GM19023 (cell line): ENCODE measurements around the gene NF2.

Experiments
- ATAC-seq: cut with Tn5 transposase; IDR thresholded peaks from one replicate; pipeline ENCODE4 v1.9.1; 2021; ENCODE audit warnings: mild to moderate bottlenecking, moderate library complexity; ENCODE audit not compliant: unreplicated experiment

Gene NF2

DNA sequence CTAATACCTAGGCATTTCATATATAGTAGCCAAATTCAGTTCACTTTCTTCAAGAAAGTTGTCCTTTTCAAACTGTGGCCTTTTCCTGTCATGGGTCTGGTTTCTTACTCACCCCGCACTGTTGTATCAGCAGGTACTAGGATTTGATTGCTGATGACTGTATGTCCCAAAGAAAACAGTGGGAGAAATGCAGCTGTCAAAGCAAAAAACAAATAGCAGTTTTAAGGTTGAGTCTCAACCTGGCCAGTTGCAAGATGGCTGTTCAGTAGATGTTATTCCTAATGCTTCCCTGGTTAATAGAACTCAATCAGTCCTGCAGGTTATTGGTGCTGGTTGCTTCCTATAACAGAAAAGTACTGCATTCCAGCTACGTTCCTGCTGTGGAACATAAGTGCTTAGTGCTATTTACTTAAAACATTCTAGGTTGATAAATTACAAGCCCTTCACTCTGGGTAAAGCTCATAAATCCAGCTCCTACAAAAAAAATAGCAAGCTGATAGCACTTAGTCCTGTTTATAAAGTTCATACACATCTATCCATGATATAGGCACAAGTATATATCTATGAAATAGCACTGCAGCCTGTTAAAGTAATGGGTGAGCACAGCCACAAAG is 26.6 kb downstream of the NF2 start:
- ATAC-seq, result no peak

DNA sequence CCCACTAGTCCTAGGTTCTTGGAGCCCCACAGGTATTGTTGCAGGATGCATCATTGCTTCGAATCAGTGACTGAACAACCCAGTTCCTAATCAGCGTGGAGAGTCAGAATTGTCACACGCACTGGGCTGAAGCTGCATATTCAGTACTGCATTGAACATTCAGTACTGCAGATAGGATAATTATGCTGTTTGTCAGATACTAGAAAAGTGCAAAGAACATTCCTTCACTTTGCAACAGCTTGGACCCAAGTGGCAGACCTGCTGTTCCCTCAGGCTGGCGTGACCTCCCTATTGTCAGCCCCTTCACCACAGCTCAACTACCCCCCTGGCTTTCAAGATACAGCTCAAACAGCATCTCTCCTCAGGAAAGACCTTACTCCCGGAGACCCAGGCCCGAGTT is 27.6 kb downstream of the NF2 start:
- no peak for ATAC-seq

DNA sequence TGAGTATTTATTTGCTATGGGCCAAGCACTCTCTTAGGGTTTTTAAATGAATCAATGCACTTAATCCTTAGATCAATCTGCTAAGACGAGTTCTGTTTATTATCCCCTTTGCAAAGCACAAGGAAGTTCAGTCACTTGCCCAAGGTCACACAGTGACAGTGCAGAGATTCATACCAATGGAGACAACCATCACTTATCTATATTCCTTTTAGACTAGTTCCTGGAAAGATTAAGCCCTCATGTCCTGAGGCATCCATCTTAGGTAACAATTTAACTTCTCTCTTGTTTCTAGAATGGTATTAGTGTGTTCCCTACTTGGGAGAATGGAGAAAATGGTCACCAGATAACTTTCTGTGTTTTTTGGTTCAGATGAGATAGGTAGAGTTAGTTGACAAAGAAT is 28.3 kb downstream of the NF2 start:
- ATAC-seq, result no peak

DNA sequence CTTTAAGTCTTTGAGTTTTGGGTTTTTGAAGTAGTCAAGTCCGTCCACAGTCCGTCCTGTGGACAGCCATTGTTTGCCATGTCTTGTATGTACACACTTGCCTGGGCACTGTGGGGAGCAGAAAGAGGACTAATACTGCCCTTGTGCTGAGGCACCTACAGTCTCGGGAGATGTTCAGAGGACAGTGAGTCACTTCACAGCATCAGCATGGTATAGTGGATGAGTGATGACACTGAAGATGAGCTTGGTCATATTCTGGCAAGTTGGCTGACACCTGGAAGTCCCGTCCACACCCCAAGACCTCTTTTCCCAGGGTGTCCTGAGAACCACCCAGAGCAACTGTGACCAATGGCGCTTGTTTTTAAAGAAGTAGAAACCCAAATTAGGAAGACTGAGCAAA is 29.2 kb downstream of the NF2 start:
- ATAC-seq, result no peak

DNA sequence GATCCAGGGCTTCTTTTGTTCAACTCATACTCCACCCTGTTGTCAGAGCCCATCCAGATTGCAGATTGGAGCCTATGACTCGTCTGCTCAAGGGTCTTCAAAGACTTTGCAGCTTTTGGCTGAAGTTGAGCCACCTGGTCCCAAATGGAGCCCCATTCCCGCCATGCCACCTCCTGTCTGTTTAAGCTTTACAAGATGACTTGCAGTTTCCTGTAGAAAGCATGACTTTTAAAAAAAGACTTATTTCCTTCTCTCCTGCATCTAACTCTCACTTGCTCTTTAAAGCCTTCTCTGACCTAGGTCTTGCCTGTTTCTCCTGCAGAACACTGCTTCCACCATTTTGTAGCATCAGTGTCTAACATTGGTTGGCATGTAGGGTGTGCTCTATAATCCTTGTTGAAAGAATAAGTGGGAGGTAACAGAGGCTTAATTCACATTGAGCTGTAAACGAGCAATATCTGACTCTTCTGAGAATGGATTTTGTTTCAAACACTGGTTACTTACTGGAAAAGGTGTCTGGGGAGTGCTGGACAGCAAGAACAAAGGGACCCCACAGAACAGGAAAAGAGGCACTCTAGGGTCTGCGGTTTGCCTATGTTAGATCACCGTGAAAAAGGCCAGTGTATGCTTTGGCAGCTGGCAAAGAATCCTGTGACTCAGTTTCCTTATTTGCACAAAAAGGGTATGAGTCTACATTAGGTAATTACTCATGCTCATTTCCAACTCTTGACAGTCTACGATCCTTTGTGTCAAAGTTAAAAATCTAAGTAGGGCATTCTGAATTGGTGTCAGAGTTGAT is 30.3 kb downstream of the NF2 start:
- no peak for ATAC-seq

DNA sequence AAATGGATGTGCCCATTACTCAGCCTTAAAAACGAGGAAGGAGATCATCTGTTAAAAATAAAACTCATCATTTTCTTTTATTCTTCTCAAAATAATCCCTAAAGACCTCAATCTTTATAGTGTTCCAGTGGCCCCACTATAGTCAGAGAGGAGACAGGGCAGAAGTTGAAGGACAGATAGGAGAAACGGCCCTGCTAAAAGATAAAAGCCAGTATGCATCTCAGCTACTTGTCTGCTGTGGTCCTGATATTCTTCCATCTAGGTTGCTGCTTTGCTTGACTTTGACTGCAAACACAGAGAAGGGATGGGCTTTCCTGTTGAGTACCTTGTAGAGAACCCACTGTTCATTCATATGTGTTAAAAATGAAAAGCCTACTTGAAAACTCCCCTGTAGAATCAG is 31.4 kb downstream of the NF2 start:
- no peak for ATAC-seq

DNA sequence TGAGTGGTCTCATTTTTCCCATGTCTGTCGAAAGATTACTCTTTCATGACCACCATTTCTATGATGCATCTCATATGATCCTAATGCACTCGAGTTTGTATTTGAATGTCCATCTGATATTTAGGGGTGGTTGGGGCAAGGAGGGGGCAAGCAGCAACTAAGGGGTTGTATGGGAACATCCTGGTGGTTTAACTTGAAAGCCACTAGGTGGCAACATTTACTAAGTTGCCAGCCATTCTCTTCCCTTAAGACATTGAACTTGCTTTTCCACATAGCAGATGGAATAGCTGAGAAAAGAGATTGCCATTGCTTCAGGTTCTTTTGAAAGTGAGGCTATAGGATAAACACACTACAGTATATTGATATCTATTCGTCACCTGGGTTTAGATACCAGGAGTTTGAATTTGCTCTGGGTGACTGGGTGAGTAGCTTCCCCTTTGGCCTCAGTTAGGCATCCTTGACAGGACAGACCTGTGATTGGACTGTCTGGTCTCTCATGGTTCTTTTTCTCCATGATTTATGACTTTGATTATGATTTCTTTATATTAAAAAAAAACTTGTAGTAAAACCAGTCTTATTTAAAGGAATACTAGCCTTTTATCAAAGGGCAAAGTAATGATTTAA is 32.4 kb downstream of the NF2 start:
- no peak for ATAC-seq

DNA sequence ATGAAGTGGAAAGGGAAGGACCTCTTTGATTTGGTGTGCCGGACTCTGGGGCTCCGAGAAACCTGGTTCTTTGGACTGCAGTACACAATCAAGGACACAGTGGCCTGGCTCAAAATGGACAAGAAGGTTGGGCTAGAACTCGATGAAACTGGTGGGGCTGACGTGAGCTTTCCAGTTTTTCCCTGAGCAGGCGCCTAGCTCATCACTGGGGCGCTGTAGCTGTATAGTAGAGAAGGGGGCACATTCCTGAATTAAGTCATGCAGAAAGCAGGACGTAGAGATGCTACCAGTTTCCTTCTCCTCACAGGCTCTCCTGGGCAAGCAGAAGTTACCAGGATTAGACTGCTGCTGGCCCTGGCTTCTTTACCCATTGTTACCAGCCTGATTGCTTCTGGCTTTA is 33.3 kb downstream of the NF2 start:
- ATAC-seq, result no peak

DNA sequence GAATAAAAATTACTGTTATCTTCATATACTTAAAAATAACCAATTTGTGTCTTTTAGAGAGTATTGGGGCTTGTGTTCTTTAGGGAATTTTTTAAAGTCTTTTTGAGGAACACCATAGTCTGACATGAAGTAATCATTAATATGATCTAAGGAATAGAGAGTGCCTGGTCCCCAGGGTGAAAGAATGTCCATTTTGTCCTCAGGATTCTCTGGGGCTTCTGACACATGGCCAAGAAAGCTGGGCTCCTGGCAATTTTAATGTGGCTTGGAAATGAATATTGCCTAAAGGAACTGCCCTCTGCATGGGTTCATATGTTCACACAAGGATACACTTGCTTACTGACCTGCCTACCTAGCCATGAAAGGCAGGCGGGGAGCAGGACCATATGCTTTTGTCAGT is 33.7 kb downstream of the NF2 start:
- ATAC-seq, result no peak

DNA sequence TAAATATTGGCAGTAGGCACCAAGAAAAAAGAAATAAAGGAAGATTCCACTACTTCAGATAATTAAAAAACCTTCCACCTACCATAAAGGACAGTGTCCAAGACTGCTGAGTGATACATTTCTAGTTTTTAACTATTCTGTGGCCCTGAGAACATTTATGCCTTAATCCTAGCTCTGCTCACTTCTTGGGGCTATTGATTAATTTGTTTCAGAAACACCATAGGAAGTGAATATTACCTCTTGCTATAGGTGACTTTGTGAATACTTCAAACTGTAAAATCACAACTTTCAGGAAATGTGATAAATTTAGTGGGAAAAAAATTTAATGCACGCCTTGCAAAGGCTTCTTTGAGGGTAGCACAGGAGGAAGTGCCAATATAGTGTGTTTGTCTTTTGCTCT is 35.2 kb downstream of the NF2 start:
- ATAC-seq, result no peak

DNA sequence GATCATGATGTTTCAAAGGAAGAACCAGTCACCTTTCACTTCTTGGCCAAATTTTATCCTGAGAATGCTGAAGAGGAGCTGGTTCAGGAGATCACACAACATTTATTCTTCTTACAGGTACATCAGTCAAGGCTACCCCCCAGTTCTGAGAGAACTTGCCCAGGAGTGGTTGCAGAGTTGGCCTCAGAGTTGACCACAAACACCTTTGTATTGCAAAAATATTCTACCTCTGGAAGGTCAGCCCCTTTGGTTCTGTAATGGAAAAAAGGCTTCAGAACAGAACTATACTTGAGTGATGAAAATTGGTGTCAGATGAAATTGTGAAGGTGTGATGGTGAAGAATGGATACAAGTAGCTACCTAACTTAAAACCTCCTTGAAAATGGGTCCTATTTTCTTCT is 35.7 kb downstream of the NF2 start:
- ATAC-seq, result no peak

DNA sequence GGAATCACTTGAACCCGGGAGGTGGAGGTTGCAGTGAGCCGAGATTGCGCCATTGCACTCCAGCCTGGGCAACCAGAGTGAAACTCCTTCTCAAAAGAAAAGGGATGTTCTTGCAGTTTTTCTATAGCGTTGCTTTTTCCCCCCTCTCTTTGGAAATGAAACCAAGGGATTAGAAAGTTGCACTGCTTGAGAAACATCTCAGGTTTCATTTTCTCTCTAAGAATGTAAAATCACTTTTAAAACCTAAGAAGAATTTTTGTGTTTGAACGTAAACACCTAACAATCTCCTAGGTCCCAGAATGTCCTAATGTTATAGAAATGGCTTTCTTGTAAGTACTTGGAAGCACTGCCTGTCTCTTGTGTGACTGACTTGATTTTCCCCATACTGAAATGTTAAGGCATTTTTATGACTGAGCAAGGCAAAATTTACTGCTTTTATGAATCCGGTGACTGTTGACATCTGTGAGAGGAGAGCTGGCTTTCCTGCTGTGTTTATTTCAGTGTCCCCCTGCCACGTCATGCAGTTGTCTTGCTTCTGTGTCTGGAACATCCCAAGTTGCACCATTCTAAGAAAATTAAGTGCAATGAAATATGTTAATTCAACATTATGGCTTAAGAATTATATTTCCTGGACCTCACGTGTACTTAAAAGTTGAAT is 37.7 kb downstream of the NF2 start:
- ATAC-seq, result no peak

DNA sequence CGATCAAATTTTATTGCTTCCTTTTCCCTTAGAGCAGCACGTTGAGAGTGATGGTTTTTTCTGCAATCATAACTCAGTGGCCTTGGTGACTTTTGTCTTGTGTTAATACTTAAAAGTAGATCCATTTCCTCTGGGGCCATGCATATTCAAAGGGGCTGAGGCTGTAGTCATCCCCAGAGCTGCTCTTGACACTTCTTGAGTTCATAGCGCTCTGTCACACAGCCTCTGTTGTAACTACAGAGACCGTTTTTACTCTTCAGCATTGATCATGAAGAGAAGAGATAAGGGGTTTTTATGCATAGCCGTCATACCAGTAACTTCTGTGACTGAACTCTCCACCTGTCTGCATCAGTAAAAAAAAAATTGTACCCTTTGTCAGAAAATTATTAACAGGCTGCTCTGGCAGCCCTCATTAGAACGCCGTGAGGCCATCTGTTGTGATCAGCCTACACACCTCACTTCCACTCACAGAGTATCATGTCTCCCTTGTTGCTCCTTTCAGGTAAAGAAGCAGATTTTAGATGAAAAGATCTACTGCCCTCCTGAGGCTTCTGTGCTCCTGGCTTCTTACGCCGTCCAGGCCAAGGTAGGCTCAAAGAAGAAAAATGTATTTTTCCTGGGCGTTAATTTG is 38.4 kb downstream of the NF2 start:
- ATAC-seq, result no peak

DNA sequence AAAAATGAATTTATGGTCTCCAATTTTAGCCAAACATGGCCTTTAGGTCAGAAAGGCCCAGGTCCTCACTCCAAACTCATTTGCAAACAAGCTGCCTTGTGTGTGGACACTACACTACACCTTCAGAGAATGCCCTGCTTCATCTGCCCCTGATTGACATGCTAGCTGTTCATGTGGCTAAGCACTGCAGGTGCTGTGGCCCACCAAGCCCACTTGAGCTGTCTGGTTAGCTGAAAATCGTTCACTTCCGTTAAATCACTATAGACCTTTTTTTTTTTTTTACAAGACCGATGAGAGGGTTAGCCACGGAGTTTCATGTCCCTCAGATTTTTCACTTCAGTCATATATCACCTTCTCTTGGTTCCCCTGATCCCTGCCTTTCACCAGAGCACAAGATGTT is 39.3 kb downstream of the NF2 start:
- no peak for ATAC-seq

DNA sequence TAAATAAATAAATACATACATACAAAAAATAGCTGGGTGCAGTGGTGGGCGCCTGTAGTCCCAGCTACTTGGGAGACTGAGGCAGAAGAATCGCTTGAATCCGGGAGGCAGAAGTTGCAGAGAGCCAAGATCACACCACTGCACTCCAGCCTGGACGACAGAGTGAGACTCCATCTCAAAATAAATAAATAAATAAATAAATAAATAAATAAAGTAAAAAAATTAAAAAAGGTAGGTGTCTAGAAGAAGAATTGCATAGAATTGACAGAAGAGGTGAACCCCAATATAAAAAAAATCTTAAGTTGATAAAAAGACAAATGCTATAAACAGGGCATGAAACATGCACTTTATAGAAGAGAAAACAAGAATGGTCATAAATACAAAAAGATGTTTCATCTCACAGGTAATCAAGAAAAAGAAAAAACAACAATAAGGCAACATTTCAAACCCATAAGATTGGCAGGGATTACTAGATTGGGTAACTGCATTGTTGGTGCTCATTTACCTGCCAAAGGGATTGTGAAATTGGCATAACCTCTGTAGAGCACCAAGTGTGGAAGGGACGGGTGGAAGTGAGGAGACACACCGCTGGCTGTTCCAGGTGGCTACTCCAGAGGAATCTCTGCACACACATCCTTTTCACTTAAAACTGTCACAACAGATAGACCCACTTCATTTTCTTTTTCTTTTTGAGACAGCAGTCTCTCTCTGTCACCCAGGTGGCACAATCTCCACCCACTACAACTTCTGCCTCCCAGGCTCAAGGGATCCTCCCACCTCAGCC is 44.7 kb downstream of the NF2 start:
- no peak for ATAC-seq

DNA sequence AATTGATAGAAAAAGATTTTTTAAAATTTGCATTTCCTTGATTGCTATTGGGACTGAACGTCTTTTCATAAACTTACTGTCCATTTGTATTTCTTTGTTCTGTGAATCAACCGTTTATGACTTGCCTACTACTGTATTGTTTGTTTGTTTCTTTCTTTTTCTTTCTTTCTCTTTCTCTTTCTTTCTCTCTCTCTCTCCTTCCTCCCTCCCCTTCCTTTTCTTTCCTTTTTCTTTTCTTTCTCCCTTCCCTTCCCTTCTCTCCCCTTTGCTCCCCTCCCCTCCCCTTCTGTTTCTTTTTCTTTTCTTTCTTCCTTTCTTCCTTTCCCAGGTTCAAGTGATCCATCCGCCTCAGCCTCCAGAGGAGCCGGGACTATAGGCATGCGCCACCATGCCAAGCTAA is 46.9 kb downstream of the NF2 start:
- no peak for ATAC-seq

DNA sequence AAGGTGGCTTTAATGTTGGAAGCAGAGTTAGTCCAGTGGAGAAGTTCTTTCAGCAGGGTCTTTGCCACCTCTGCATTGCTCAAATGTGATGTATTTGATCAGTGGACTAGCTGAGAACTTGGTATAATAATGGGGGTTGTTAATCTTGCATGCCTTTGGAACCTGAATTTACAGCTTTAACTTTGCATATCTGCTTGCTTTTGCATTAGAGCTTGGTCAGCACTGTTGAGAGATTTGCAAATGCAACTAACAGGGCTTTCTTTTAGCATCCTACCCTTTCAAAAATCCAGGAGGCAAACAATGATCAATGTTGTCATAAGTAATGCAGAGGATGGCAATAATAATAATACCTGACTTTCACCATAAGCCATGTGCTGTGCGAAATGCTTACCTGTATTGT is 48.2 kb downstream of the NF2 start:
- no peak for ATAC-seq

DNA sequence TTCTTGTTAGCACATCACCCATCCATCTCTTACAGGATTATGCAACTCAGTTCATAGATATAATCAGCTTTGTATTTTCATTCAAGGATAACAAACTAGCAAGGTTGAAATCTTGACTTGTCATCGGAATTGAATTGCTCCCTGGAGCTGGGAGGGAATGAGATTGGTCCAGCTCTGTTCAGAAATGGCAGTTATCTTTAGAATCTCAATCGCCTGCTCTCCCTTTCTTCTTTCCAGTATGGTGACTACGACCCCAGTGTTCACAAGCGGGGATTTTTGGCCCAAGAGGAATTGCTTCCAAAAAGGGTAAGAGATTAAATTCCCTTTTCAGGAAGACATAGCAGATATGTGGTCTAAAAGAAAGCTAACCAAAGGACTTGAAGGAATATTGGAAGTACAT is 51.0 kb downstream of the NF2 start:
- ATAC-seq, result no peak

DNA sequence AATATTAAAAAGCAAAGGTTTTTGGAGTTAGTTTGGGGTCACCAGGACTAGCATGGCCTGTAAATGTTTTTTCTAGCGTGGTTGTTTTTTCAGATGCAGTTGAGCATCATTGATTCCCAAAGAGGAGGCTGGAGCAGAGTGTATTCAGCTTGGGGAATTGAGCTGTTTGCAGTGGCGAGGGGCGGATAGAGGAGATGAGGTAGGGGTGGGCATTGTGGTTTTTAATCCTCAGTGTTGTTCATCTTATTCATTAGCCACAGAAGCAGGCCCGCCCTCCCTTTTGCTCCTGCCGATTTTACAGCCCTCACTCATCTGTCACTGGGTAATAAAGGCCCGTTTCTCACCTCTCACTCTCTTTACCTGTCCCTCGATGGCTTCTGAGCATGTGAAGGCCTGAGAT is 51.4 kb downstream of the NF2 start:
- ATAC-seq, result no peak

DNA sequence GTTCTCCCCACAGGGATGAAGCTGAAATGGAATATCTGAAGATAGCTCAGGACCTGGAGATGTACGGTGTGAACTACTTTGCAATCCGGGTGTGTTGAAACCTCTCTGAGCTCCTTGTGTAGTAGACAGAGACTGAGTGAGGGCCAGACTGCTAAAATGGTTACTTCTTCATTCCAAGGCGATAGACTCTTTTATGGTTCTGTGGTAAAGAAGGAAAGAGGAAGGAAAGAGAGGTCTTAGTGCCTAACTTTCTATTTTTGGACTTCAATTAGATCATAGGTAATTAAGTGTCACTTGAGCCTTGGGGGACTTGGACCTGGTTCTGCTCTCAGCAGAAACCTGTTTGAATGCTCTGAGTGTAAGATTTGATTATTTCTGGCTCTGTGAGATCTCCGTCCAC is 54.7 kb downstream of the NF2 start:
- ATAC-seq, result no peak

DNA sequence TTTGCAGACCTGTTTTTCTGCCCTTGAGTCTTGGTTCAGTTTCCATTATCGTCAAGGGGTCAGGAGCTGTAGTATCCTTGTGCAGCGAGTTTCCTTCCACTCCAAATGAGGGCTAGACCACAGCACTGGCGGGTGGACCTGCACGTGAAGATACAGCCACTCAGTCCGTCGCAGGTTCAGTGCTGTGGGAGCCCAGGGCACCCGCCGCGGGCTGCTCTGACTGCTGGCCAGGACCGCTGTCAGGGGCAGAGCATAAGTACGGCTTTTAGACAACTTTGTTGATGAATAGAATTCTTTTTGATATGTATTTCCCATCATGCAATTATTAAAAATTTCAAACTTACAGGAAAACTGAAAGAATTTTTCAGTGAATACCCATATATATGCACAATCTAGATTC is 56.6 kb downstream of the NF2 start:
- ATAC-seq, result no peak
